Ramos (cell line): ENCODE data around the gene FBXL2.
"Not testable (repeated sequence)": the region's sequence is repeated elsewhere in the genome, so short reads cannot be mapped to it uniquely, and the experiment has no call there.

Experiments
- in situ Hi-C: fragments of 300-500 bp; cut with MboI; formaldehyde crosslinking; loops from one replicate; pipeline ENCODE4 v1.14.3; 2022; ENCODE audit warnings: low sequenced_read_pairs; ENCODE audit not compliant: unreplicated experiment

Gene FBXL2

GRCh38 chr3:33424606-33425452, 147.6 kb downstream of the FBXL2 start:
- in situ Hi-C loops, result no loop called here

DNA sequence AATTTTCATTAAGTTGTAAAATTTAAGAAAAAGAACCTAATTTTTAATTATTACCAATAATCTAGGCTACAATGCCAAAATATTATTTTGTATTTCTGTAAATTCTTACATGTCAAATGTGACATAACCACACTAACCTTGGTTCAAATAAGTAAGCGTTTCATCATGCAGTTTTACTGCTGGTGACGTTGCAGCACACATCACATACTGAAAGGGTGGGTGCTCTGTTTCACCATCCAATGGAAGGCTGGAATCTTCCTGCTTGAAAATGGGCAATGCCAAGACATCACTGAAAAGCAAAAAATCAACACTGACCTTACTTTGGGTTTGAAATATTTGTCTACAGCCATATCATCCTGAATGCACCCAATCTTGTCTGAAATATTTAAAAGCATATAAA, 148.2 kb downstream of the FBXL2 start:
- in situ Hi-C loops, result no loop called here

DNA sequence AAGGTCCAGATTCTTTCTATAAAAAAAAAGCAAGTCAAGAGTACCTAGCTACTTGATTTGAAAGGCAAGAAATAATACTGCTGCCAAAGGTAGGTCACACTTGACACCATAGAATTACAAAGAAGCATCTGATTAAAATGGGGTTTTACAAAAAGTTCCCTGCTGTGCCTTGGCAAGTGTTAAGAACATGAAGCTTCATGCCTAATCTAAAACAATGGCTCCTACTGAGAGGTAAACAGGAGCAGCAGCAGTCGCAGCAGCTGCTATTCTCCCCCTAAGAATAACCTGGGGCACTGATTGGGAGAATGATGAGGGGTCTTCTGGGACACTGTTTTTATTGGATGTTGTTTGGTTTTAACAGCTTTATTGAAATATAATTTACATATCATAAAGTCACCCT, 148.8 kb downstream of the FBXL2 start:
- in situ Hi-C loops, result no loop called here

DNA sequence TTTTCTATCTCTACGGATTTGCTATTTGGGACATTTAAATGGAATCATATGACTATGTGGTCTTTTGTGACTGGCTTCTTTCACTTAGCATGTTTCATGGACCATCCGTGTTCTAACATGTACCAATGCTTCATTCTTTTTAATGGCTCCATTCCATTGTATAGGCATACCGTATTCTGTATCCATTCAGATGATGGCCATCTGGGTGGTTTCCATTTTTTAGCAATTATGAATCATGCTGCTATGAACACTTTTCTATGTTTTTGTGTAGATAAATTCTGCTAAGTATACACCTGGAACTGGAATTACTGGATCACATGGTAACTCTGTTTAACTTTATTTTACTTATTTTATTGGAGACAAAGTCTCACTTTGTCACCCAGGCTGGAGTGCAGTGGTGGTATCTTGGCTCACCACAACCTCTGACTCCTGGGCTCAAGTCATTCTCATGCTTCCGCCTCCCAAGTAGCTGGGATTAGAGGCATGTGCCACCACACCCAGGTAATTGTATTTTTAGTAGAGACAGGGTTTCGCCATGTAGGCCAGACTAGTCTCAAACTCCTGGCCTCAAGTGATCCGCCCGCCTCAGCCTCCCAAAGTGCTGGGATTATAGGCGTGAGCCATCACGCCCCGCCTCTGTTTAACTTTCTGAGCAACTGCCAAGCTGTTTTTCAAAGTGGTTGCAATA, 149.5 kb downstream of the FBXL2 start:
- in situ Hi-C loops, result no loop called here

DNA sequence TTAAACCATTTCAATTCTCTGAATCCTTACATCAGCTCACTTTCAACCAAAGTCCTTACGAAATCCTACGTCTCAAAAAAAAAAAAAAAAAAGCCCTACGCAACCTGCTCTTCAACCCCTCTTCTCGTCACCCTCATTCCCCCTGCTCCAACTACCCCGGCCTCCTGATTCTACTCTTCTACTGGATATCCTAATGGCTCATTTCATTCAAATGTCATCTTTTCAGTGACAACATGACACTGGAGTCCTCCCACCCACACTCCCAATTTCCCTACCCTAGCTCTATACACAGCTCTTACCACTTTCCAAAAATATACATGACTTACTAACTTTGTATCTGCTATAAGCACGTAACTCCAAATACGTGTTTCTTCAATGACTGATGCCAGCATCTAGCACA, 151.5 kb downstream of the FBXL2 start:
- in situ Hi-C loops, result no loop called here

- in situ Hi-C loops, result not testable (repeated sequence)
Measured at GRCh38 chr3:33429306-33429705, 152.1 kb downstream of the FBXL2 start.

DNA sequence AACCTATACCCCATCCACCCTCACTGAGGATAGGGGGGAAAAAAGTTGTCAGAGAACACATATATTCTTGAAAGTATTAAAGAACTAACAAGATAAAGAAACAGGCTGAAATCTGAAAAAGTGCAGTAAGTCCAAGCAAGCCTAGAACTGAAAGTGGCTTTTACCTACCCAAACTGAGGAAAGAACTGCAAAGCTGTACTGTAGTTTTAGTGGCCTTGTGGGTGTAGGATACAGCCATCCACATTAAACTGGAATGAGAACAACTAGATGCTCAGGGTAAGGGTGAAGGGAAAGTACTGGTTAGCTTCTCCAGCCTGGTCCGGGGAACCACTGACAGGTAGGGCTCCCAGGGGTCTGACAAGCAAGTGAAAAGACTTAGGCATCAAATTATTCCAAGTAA, 152.8 kb downstream of the FBXL2 start:
- in situ Hi-C loops, result no loop called here

DNA sequence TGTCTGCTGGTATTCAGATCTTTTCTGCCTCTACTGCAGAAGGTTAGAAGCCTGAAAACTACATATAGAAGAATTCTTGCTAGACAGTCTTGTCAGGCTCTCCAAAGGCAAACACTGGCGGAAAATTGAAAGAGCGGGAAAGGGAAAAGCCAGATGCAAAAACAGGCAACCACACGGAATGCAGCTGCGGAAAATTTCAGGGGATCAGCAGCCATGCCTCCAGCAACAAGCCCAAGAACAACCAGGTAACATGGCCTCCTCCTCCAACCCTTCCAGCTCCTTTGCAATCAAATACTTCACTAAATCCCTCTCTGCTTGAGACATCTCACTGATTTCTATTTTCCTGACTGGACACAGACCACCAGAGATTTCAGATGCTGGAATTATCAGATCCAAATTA, 153.3 kb downstream of the FBXL2 start:
- in situ Hi-C loops, result no loop called here

- in situ Hi-C loops, result no loop called here
Measured at GRCh38 chr3:33433843-33434242, 156.6 kb downstream of the FBXL2 start.
